Stomach (tissue), 9 donors: ENCODE data around the gene KDM4B. TPM values are rescaled to one million over a fixed set of nuclear protein-coding genes. Genes with fewer than 3 reads are reported as not detected.
A peak's percentile ranks its signal among the peaks of the same experiment; 100 is the strongest.

ENCODE experiments used
- DNase-seq, 2 donors: peaks; one replicate each; pipeline versions ENCODE4 v3.0.0 to v3.0.0-alpha.2; 2013 to 2019
- H3K27ac ChIP-seq, 5 donors: fragments of 200-600 bp in 4 of 5; sonication (generic) in 4 of 5; one replicate each; pipeline ENCODE4 v1.5.1; 2013 to 2019; ENCODE audit warnings: mild to moderate bottlenecking in 1 of 5, moderate library complexity in 1 of 5
- H3K27me3 ChIP-seq, 3 donors: fragments of 200-600 bp; sonication (generic); one replicate each; pipeline ENCODE4 v1.5.1; 2017 to 2019; ENCODE audit warnings: mixed run types in 1 of 3
- H3K36me3 ChIP-seq, 4 donors: fragments of 200-600 bp; sonication (generic); 1 replicate in 3 of 4; 2 replicates in 1 of 4; pipeline ENCODE4 v1.5.1; 2016 to 2019
- H3K4me1 ChIP-seq, 4 donors: fragments of 200-600 bp; sonication (generic); one replicate each; pipeline ENCODE4 v1.5.1; 2016 to 2019
- H3K4me3 ChIP-seq, 4 donors: fragments of 200-600 bp; sonication (generic) in 3 of 4; one replicate each; pipeline ENCODE4 v1.5.1; 2016 to 2019; ENCODE audit warnings: mild to moderate bottlenecking in 1 of 4
- H3K9me3 ChIP-seq, 4 donors: fragments of 200-600 bp; sonication (generic); one replicate each; pipeline ENCODE4 v1.5.1; 2016 to 2019
- EP300 ChIP-seq: sonication (generic); formaldehyde crosslinking; IDR thresholded peaks from one replicate; pipeline ENCODE4 v1.6.1; 2017; ENCODE audit warnings: antibody characterized with exemption
- POLR2A ChIP-seq, 4 donors: fragments of 450-650 bp; IDR thresholded peaks; one replicate each; pipeline ENCODE4 v1.6.1; 2016; ENCODE audit warnings: antibody characterized with exemption in 4 of 4, control low read depth in 2 of 4, mild to moderate bottlenecking in 1 of 4, moderate library complexity in 1 of 4
- POLR2AphosphoS5 ChIP-seq, 3 donors: sonication (generic); formaldehyde crosslinking; IDR thresholded peaks; one replicate each; pipeline ENCODE4 v1.6.1; 2016; ENCODE audit warnings: antibody characterized with exemption in 3 of 3
- WGBS, 5 donors: extraction: QIAGEN DNeasy Blood & Tissue Kit in 3 of 5; methylation state at CpG; one replicate each; pipeline versions ENCODE4 v1.1.5 to v1.1.7; 2013 to 2018; 5-methylcytosine and 5-hydroxymethylcytosine counted together
- intact Hi-C: fragments of 100-400 bp; cut with DNase I; formaldehyde crosslinking; loops from one replicate; pipeline ENCODE4 v1.15.1; 2023; ENCODE audit warnings: low total_unique reads
- polyA plus RNA-seq, 3 donors: library from polyadenylated mRNA; stranded (reverse); fragments of 200-250 nt; gene quantifications; one replicate each; pipeline ENCODE4 v1.2.3, GENCODE V29; 2013
- total RNA-seq, 5 donors: library from RNA; depleted of rRNA; stranded (reverse); fragments of >200 nt; gene quantifications; one replicate each; pipeline versions ENCODE4 v1.1.0 to v1.2.3, GENCODE V29; 2014 to 2016
- TF ChIP-seq, protein P1 (sequence below), 7 experiments: fragments of 450-650 bp in 4 of 7; fragments of 200-600 bp in 3 of 7; sonication (generic) in 3 of 7; IDR thresholded peaks; one replicate each; pipeline ENCODE4 v1.5.1; 2016 to 2019; ENCODE audit warnings: antibody characterized with exemption in 7 of 7, control low read depth in 2 of 7, mild to moderate bottlenecking in 1 of 7
- donor health status: healthy with polysubstance abuse.
- donor health status: Bipolar disorder and iron deficiency.
- donor health status: healthy.

The KDM4B gene
- total and polyA plus RNA-seq, 8 donors = 5.2 to 202 (median 29.4) TPM

GRCh38 chr19:5152013-5152763 is 183.3 kb downstream of the KDM4B start:
- 92 to 96% (median 93%) methylated on average over 23 to 27 of the region's 27 CpGs for WGBS, 5 donors
- no peak for DNase-seq
- Histone ChIP-seq H3K27ac (no peak overlapping the region), H3K9me3 (no peaks in the 10 kb centered on the region), H3K36me3 (peaks cover 12 to 64% (median 57%) of the 10 kb centered on the region in 4 donors), H3K4me3 (no peak overlapping the region), H3K4me1 (peaks cover 0 to 8% (median 0%) of the 10 kb centered on the region in 4 donors), H3K27me3 (no peaks in the 10 kb centered on the region)
- TF ChIP-seq, protein P1, sequence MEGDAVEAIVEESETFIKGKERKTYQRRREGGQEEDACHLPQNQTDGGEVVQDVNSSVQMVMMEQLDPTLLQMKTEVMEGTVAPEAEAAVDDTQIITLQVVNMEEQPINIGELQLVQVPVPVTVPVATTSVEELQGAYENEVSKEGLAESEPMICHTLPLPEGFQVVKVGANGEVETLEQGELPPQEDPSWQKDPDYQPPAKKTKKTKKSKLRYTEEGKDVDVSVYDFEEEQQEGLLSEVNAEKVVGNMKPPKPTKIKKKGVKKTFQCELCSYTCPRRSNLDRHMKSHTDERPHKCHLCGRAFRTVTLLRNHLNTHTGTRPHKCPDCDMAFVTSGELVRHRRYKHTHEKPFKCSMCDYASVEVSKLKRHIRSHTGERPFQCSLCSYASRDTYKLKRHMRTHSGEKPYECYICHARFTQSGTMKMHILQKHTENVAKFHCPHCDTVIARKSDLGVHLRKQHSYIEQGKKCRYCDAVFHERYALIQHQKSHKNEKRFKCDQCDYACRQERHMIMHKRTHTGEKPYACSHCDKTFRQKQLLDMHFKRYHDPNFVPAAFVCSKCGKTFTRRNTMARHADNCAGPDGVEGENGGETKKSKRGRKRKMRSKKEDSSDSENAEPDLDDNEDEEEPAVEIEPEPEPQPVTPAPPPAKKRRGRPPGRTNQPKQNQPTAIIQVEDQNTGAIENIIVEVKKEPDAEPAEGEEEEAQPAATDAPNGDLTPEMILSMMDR (IDR thresholded peaks at IDR 0.05) = no peak
- TF ChIP-seq POLR2A (IDR thresholded peaks at IDR 0.05) = no peak
- TF ChIP-seq POLR2AphosphoS5 (IDR thresholded peaks at IDR 0.05) = no peak
- no peak for TF ChIP-seq EP300
- intact Hi-C loops = no loop called here

DNA sequence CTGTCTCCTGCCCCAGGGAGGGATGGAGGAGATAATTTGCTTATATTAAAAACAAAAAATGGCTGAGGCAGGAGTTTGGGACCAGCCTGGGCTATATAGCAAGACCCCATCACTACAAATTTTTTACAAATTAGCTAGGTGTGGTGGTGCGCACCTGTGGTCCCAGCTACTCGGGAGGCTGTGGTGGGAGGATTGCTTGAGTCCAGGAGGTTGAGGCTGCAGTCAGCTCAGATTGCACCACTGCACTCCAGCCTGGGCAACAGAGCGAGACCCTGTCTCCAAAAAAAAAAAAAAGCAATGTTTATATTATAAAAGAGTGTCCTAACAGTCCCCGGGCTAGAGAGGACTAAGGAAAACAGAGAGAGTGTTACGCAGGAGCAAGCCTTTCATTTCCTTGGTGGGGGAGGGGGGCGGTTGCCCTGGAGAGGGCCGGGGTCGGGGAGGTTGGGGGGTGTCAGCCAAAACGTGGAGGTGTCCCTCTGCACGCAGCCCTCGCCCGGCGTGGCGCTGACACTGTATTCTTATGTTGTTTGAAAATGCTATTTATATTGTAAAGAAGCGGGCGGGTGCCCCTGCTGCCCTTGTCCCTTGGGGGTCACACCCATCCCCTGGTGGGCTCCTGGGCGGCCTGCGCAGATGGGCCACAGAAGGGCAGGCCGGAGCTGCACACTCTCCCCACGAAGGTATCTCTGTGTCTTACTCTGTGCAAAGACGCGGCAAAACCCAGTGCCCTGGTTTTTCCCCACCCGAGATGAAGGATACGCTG is 184.0 kb downstream of the KDM4B start:
- H3K27ac ChIP-seq = no peak overlapping the region

GRCh38 chr19:5153601-5154128 is 184.8 kb downstream of the KDM4B start:
- no peak for DNase-seq
- Histone ChIP-seq H3K9me3 (peaks cover 0 to 12% (median 11%) of the 10 kb centered on the region in 4 donors), H3K27ac (no peak overlapping the region), H3K27me3 (no peaks in the 10 kb centered on the region), H3K4me3 (no peak overlapping the region), H3K36me3 (peaks cover 3 to 49% (median 42%) of the 10 kb centered on the region in 4 donors), H3K4me1 (peaks cover 0 to 8% (median 0%) of the 10 kb centered on the region in 4 donors)
- no peak for TF ChIP-seq POLR2AphosphoS5 (IDR thresholded peaks at IDR 0.05)
- TF ChIP-seq POLR2A (IDR thresholded peaks at IDR 0.05) = no peak
- TF ChIP-seq, protein P1 (IDR thresholded peaks at IDR 0.05) = no peak
- no peak for TF ChIP-seq EP300
- intact Hi-C loops = no loop called here
- WGBS, 5 donors = 82 to 91% (median 88%) methylated on average over 13 to 14 of the region's 14 CpGs

More for the DNA sequence above, 184.0 kb downstream of the KDM4B start:
- Histone ChIP-seq H3K36me3 (peaks cover 8 to 56% (median 49%) of the 10 kb centered on the region in 4 donors), H3K4me1 (peaks cover 0 to 8% (median 0%) of the 10 kb centered on the region in 4 donors), H3K27me3 (no peaks in the 10 kb centered on the region), H3K9me3 (peaks cover 0 to 5% (median 4%) of the 10 kb centered on the region in 4 donors), H3K4me3 (no peak overlapping the region)
- intact Hi-C loops = no loop called here
- no peak for DNase-seq
- no peak for TF ChIP-seq POLR2A (IDR thresholded peaks at IDR 0.05)
- no peak for TF ChIP-seq POLR2AphosphoS5 (IDR thresholded peaks at IDR 0.05)
- TF ChIP-seq EP300 = no peak
- TF ChIP-seq, protein P1 (IDR thresholded peaks at IDR 0.05) = no peak
- WGBS, 5 donors = 84 to 91% (median 87%) methylated on average over 24 of the region's 24 CpGs

DNA sequence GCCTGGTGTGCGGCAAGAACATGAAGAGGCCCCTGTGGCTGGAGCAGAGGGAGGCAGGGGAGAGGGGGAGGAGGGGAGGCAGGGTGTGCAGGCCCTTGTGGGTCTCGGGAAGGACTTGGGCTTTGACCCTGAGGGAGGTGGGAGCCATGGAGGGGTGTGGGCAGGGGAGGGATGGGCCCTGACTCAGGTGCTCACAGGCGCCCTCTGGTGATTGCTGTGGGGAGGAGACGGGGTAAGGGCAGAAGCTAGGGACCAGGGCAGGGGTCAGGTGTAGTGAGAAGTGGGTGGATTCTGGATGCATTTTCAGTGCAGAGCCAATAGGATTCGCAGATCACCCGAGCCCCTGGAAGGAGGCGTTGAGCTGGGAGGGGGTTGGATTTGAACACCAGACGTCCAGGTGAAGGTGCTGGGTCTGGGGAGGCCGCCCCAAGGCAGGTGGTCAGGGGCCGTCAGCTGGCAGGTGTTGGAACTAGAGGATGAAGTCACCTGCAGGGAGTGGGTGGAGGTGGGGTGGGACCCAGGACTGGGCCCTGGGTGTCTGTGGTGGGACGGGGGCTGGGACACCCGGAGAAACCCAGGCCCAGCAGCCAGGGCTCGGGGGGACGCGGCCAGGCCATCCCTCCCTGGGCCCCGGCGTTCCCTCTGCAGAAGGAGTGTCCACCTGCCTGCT is 185.4 kb downstream of the KDM4B start:
- H3K36me3 ChIP-seq = peaks cover 0 to 43% (median 36%) of the 10 kb centered on the region in 4 donors
- no peak overlapping the region for H3K27ac ChIP-seq
- H3K4me1 ChIP-seq = peaks cover 0 to 8% (median 0%) of the 10 kb centered on the region in 4 donors
- no peak for TF ChIP-seq EP300
- TF ChIP-seq, protein P1 (IDR thresholded peaks at IDR 0.05) = peak in 4 of 7 experiments; percentile 20 to 33 (median 27)
- H3K9me3 ChIP-seq = peaks cover 0 to 17% (median 16%) of the 10 kb centered on the region in 4 donors
- WGBS, 5 donors = 60 to 77% (median 70%) methylated on average over 9 to 17 of the region's 17 CpGs
- intact Hi-C loops = no loop called here
- DNase-seq = peak in 1 of 2 donors; percentile 52
- no peaks in the 10 kb centered on the region for H3K27me3 ChIP-seq
- H3K4me3 ChIP-seq = no peak overlapping the region
